HepG2 (cell line): ENCODE measurements around the gene GLIS2. TPM values are rescaled to one million over a fixed set of nuclear protein-coding genes. Genes with fewer than 3 reads are reported as not detected.

ENCODE experiments used
- ATF3 ChIP-seq: sonication (generic); formaldehyde crosslinking; IDR thresholded peaks from 2 replicates; pipeline ENCODE4 v1.4.0; 2020; ENCODE audit warnings: missing genetic modification reagents
- CCDC6 ChIP-seq: sonication (generic); formaldehyde crosslinking; IDR thresholded peaks from 2 replicates; pipeline ENCODE4 v1.8.1; 2022; ENCODE audit warnings: mild to moderate bottlenecking, missing genetic modification reagents, moderate library complexity
- DDIT3 ChIP-seq: sonication (generic); formaldehyde crosslinking; IDR thresholded peaks from 2 replicates; pipeline ENCODE4 v1.4.0; 2020; ENCODE audit warnings: mild to moderate bottlenecking, missing genetic modification reagents
- KDM2A ChIP-seq: sonication (generic); formaldehyde crosslinking; IDR thresholded peaks from 2 replicates; pipeline ENCODE4 v1.4.0; 2020; ENCODE audit warnings: low read depth, missing genetic modification reagents, borderline replicate concordance
- MED1 ChIP-seq: sonication (generic); formaldehyde crosslinking; IDR thresholded peaks from 2 replicates; pipeline ENCODE4 v1.4.0; 2020; ENCODE audit warnings: missing genetic modification reagents
- NCOA5 ChIP-seq: sonication (generic); formaldehyde crosslinking; IDR thresholded peaks from 2 replicates; pipeline ENCODE4 v1.4.0; 2020; ENCODE audit warnings: missing genetic modification reagents
- SIX4 ChIP-seq: sonication (generic); formaldehyde crosslinking; IDR thresholded peaks from 2 replicates; pipeline ENCODE4 v1.4.0; 2020; ENCODE audit warnings: missing genetic modification reagents
- TFDP1 ChIP-seq: IDR thresholded peaks from 2 replicates; pipeline ENCODE4 v1.6.1; 2016; ENCODE audit warnings: missing compliant biosample characterization, missing genetic modification reagents, borderline replicate concordance
- YEATS2 ChIP-seq: sonication (generic); formaldehyde crosslinking; IDR thresholded peaks from 2 replicates; pipeline ENCODE4 v1.4.0; 2020; ENCODE audit warnings: missing genetic modification reagents, borderline replicate concordance
- ZBTB10 ChIP-seq: sonication (generic); formaldehyde crosslinking; IDR thresholded peaks from 2 replicates; pipeline ENCODE4 v1.4.0; 2020; ENCODE audit warnings: missing genetic modification reagents, borderline replicate concordance
- ZHX1 ChIP-seq: sonication (generic); formaldehyde crosslinking; IDR thresholded peaks from 2 replicates; pipeline ENCODE4 v1.8.1; 2022; ENCODE audit warnings: low read depth, mild to moderate bottlenecking, missing genetic modification reagents
- ZIK1 ChIP-seq: sonication (generic); formaldehyde crosslinking; IDR thresholded peaks from 2 replicates; pipeline ENCODE4 v1.5.0; 2020; ENCODE audit warnings: mild to moderate bottlenecking, low read depth, missing genetic modification reagents, borderline replicate concordance
- ZNF205 ChIP-seq: IDR thresholded peaks from 2 replicates; pipeline ENCODE4 v1.6.1; 2018; ENCODE audit warnings: missing biosample characterization, missing genetic modification reagents
- ZNF253 ChIP-seq: sonication (generic); formaldehyde crosslinking; IDR thresholded peaks from 2 replicates; pipeline ENCODE4 v1.8.0; 2022; ENCODE audit warnings: mild to moderate bottlenecking, missing genetic modification reagents, borderline replicate concordance
- ZNF333 ChIP-seq: sonication (generic); formaldehyde crosslinking; IDR thresholded peaks from 2 replicates; pipeline ENCODE4 v1.4.0; 2020; ENCODE audit warnings: mild to moderate bottlenecking, missing genetic modification reagents, borderline replicate concordance
- ZNF335 ChIP-seq: sonication (generic); formaldehyde crosslinking; IDR thresholded peaks from 2 replicates; pipeline ENCODE4 v1.4.0; 2020; ENCODE audit warnings: missing genetic modification reagents
- ZNF468 ChIP-seq: sonication (generic); formaldehyde crosslinking; IDR thresholded peaks from 2 replicates; pipeline ENCODE4 v1.8.0; 2022; ENCODE audit warnings: mild to moderate bottlenecking, moderate library complexity, missing genetic modification reagents
- ZNF557 ChIP-seq: sonication (generic); formaldehyde crosslinking; IDR thresholded peaks from 2 replicates; pipeline ENCODE4 v1.4.0; 2020; ENCODE audit warnings: missing genetic modification reagents
- ZNF746 ChIP-seq: sonication (generic); formaldehyde crosslinking; IDR thresholded peaks from 2 replicates; pipeline ENCODE4 v1.8.0; 2022; ENCODE audit warnings: mild to moderate bottlenecking, missing genetic modification reagents
- ZNF766 ChIP-seq: sonication (generic); formaldehyde crosslinking; IDR thresholded peaks from 2 replicates; pipeline ENCODE4 v1.5.0; 2020; ENCODE audit warnings: missing genetic modification reagents, borderline replicate concordance
- ZNF83 ChIP-seq: sonication (generic); formaldehyde crosslinking; IDR thresholded peaks from 2 replicates; pipeline ENCODE4 v1.4.0; 2020; ENCODE audit warnings: missing genetic modification reagents, mild to moderate bottlenecking, borderline replicate concordance
- polyA plus RNA-seq, 8 experiments: library from polyadenylated mRNA; depleted of rRNA in 3 of 8; stranded (reverse) in 7 of 8; unstranded in 1 of 8; fragments of >200 nt; fragmentation: Illumina TruSeq in 4 of 8; extraction: Trizol in 4 of 8; gene quantifications; 2 replicates each; pipeline versions ENCODE4 v1.2.1 to v1.2.3, GENCODE V29; 2011 to 2016; ENCODE audit warnings: low read depth in 4 of 8, missing spikeins in 1 of 8, mixed read lengths in 1 of 8; ENCODE audit not compliant: insufficient read depth in 1 of 8
- total RNA-seq, 5 experiments: library from RNA; depleted of rRNA; stranded (reverse); fragments of >200 nt; fragmentation: Illumina TruSeq; extraction: Trizol; gene quantifications; 2 replicates each; pipeline ENCODE4 v1.2.3, GENCODE V29; 2016; ENCODE audit warnings: low read depth in 1 of 5
- TF ChIP-seq, protein P1 (sequence below): sonication (generic); formaldehyde crosslinking; IDR thresholded peaks from 2 replicates; pipeline ENCODE4 v1.9.0; 2021; ENCODE audit warnings: missing genetic modification reagents, borderline replicate concordance

The GLIS2 gene
- total and polyA plus RNA-seq, 2 of the 13 experiments (the other 11 are each of a cell fraction or from before 2014, with no cell fraction given): 0.28 to 0.29 TPM

GRCh38 chr16:4290236-4290830, 25.5 kb upstream of the GLIS2 start (continued):
- TF ChIP-seq ZBTB10 (no peak), ZNF205 (no peak), NCOA5 (no peak), MED1 (CRISPR knock-in tag) (peak; percentile 59), ZNF253 (no peak), ZNF557 (CRISPR knock-in tag) (no peak), TFDP1 (CRISPR knock-in tag) (no peak), ZNF468 (CRISPR knock-in tag) (no peak), YEATS2 (CRISPR knock-in tag) (no peak), DDIT3 (CRISPR knock-in tag) (no peak), ZNF766 (CRISPR knock-in tag) (no peak), KDM2A (no peak), ZNF746 (CRISPR knock-in tag) (0 out of 2 replicates have a peak, but pooled peaks have one; percentile 31), SIX4 (no peak), ZHX1 (no peak), ATF3 (CRISPR knock-in tag) (peak; percentile 94), ZNF335 (no peak), CCDC6 (CRISPR knock-in tag) (no peak), ZNF333 (CRISPR knock-in tag) (no peak), ZNF83 (CRISPR knock-in tag) (no peak), ZIK1 (CRISPR knock-in tag) (no peak)
- TF ChIP-seq, protein P1, sequence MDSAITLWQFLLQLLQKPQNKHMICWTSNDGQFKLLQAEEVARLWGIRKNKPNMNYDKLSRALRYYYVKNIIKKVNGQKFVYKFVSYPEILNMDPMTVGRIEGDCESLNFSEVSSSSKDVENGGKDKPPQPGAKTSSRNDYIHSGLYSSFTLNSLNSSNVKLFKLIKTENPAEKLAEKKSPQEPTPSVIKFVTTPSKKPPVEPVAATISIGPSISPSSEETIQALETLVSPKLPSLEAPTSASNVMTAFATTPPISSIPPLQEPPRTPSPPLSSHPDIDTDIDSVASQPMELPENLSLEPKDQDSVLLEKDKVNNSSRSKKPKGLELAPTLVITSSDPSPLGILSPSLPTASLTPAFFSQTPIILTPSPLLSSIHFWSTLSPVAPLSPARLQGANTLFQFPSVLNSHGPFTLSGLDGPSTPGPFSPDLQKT (CRISPR knock-in tag): no peak
